ENCODE data around the gene AK1. TPM values are rescaled to one million over a fixed set of nuclear protein-coding genes. Genes with fewer than 3 reads are reported as not detected.
A peak's percentile ranks its signal among the peaks of the same experiment; 100 is the strongest.

Gene AK1
- total and polyA plus RNA-seq, 9 of the 15 experiments (the other 6 are each of a cell fraction or from before 2014, with no cell fraction given), result 10.1 to 71.8 (median 39.0) TPM

GRCh38 chr9:127921557-127922120, 44.2 kb upstream of the AK1 start:
- no peaks in the 10 kb centered on the region for H3K9me3 ChIP-seq (replicated peaks; ENCODE audit: control insufficient read depth, insufficient read depth, low read depth, low read length)
- 0 out of 4 replicates have a peak overlapping the region, but pooled peaks of 1 of the 2 experiments have one; percentile 40 for H3K9ac ChIP-seq (ENCODE audit: insufficient read depth in 1 of 2, low read depth in 2 of 2, low read length in 2 of 2)
- ChIA-PET CTCF (ENCODE audit: low intra/inter-chr PET ratio) (interaction anchor here (0.6 to 4.3 kb wide), 8 partner anchors 60 to 590 kb away, joined by 3 to 34 read pairs (median 3); partner anchors contain the start of gene TOR2A), POLR2A (interaction anchor here (0.6 to 0.7 kb wide), 3 partner anchors 187 to 335 kb away, joined by 3 read pairs; partner anchors contain the start of gene TOR2A)
- ATAC-seq (peak; percentile 50), DNase-seq (ENCODE audit: extremely low read depth in 1 of 4, low spot score in 3 of 4) (peak; percentile 72 to 86 (median 76)), FAIRE-seq (peak; percentile 79)
- no peak overlapping the region for H3K4me3 ChIP-seq
- H3K36me3 ChIP-seq (ENCODE audit: control insufficient read depth, insufficient read depth, low read length), result no peaks in the 10 kb centered on the region
- H3K4me1 ChIP-seq (replicated peaks in 1 of 2; ENCODE audit: control insufficient read depth in 2 of 2, insufficient read depth in 2 of 2, low read length in 2 of 2), result peaks cover 27 to 45% of the 10 kb centered on the region in 2 experiments
- intact Hi-C loops (cut with micrococcal nuclease), result loop anchor here (1.0 to 5.0 kb wide), 2 partner anchors 186 to 329 kb away; partner anchors contain the start of gene TOR2A
- no TSS peak for BruUV-seq (replicated peaks)
- peak overlapping the region; percentile 32 for H2AFZ ChIP-seq (ENCODE audit: low read depth, low read length)
- no peaks in the 10 kb centered on the region for H3K9me1 ChIP-seq (ENCODE audit: control insufficient read depth, insufficient read depth, low read length)
- peak overlapping the region; percentile 53; the same call in 1 of the 2 replicates for H3K4me2 ChIP-seq (ENCODE audit: insufficient read depth, low read length)
- WGBS (ENCODE audit: insufficient coverage, low coverage, missing lambda C conversion rate), result 14% methylated on average over 38 of the region's 45 CpGs
- no peaks in the 10 kb centered on the region for H3K27me3 ChIP-seq (ENCODE audit: control insufficient read depth in 2 of 2, insufficient read depth in 2 of 2, low read length in 2 of 2)
- peaks cover 1% of the 10 kb centered on the region for H3K79me2 ChIP-seq (ENCODE audit: control insufficient read depth, insufficient read depth, low read length)
- no peaks in the 10 kb centered on the region for H4K20me1 ChIP-seq (replicated peaks; ENCODE audit: control insufficient read depth, insufficient read depth, low read length)
- in situ Hi-C loops (cut with MboI), result loop anchor here (10.0 to 25.0 kb wide), 2 partner anchors 707 to 984 kb away; no protein-coding TSS in a partner anchor
- H3K27ac ChIP-seq (ENCODE audit: extremely low read depth, low read depth, low read length), result no peak overlapping the region
- no peak for TF ChIP-seq RHOXF2B (CRISPR knock-in tag; conservative IDR thresholded peaks at IDR 0.05)
- TF ChIP-seq TEAD1 (CRISPR knock-in tag; IDR thresholded peaks at IDR 0.05), result peak in 1 of 2 experiments; percentile 70; a peak in 1 of 4 replicates
- TF ChIP-seq RBM14 (IDR thresholded peaks at IDR 0.05; ENCODE audit: borderline replicate concordance, insufficient read depth, low read depth, low read length), result no peak
- TF ChIP-seq CEBPB (tag; IDR thresholded peaks at IDR 0.05), result no peak
- no peak for TF ChIP-seq MEIS2 (IDR thresholded peaks at IDR 0.05; ENCODE audit: partially characterized antibody)
- TF ChIP-seq GATA2 (CRISPR knock-in tag; IDR thresholded peaks at IDR 0.05), result no peak
- no peak for TF ChIP-seq FOXK1 (CRISPR knock-in tag; IDR thresholded peaks at IDR 0.05; ENCODE audit: borderline replicate concordance)
- no peak for TF ChIP-seq SIX5 (IDR thresholded peaks at IDR 0.05; ENCODE audit: borderline replicate concordance in 1 of 2, insufficient read depth in 1 of 2, low read depth in 1 of 2, low read length in 2 of 2)
- TF ChIP-seq BRD4 (IDR thresholded peaks at IDR 0.05), result no peak
- TF ChIP-seq RFX5 (IDR thresholded peaks at IDR 0.05; ENCODE audit: low read depth, low read length), result no peak
- no peak for TF ChIP-seq JUN (IDR thresholded peaks at IDR 0.05; ENCODE audit: borderline replicate concordance, low read depth, low read length)
- 0 out of 2 replicates have a peak, but pooled peaks have one; percentile 24 for TF ChIP-seq JUN (CRISPR knock-in tag; IDR thresholded peaks at IDR 0.05; ENCODE audit: borderline replicate concordance)
- TF ChIP-seq ZNF449 (CRISPR knock-in tag; IDR thresholded peaks at IDR 0.05), result no peak
- no peak for TF ChIP-seq ZSCAN29 (IDR thresholded peaks at IDR 0.05)
- TF ChIP-seq ERF (CRISPR knock-in tag; IDR thresholded peaks at IDR 0.05), result no peak
- TF ChIP-seq ZNF395 (CRISPR knock-in tag; IDR thresholded peaks at IDR 0.05), result no peak
- no peak for TF ChIP-seq GABPA (tag; conservative IDR thresholded peaks at IDR 0.05; ENCODE audit: low read depth)
- no peak for TF ChIP-seq ZNF79 (CRISPR knock-in tag; IDR thresholded peaks at IDR 0.05; ENCODE audit: low read depth)
